Measurements from ENCODE around the gene LYZL1.
"Not testable (repeated sequence)": the region's sequence is repeated elsewhere in the genome, so short reads cannot be mapped to it uniquely, and the experiment has no call there.

Gene LYZL1

GRCh38 chr10:29337526-29337925 is 48.7 kb downstream of the LYZL1 start:
- DNase-seq, result not testable (repeated sequence)

GRCh38 chr10:29343607-29344038 is 54.8 kb downstream of the LYZL1 start:
- DNase-seq, result no peak

GRCh38 chr10:29344073-29344820 is 55.4 kb downstream of the LYZL1 start:
- DNase-seq, result no peak

GRCh38 chr10:29345144-29345909 is 56.5 kb downstream of the LYZL1 start:
- no peak for DNase-seq

GRCh38 chr10:29345910-29346209 is 57.0 kb downstream of the LYZL1 start:
- no peak for DNase-seq

- DNase-seq, result no peak
These were observed 57.6 kb downstream of the LYZL1 start for GRCh38 chr10:29346296-29347001.

GRCh38 chr10:29348836-29349235 is 60.0 kb downstream of the LYZL1 start:
- DNase-seq, result no peak

GRCh38 chr10:29353305-29353704 is 64.4 kb downstream of the LYZL1 start:
- DNase-seq, result no peak

- no peak for DNase-seq
These were observed 65.2 kb downstream of the LYZL1 start for GRCh38 chr10:29353887-29354561.

GRCh38 chr10:29355411-29355991 is 66.6 kb downstream of the LYZL1 start:
- DNase-seq, result no peak

- DNase-seq, result no peak
These were observed 68.1 kb downstream of the LYZL1 start for GRCh38 chr10:29356931-29357330.

- no peak for DNase-seq
These were observed 69.2 kb downstream of the LYZL1 start for GRCh38 chr10:29358010-29358616.

GRCh38 chr10:29360215-29360853 is 71.5 kb downstream of the LYZL1 start:
- DNase-seq, result not testable (repeated sequence)

Measured in activated effector memory CD4-positive, alpha-beta T cell treated with anti-CD3 and anti-CD28 coated beads, Interleukin-2, amount 50 U/mL, for 16 hours (primary cell).